H9 (cell line): Measurements from ENCODE around the gene FAM193A. TPM values are rescaled to one million over a fixed set of nuclear protein-coding genes. Genes with fewer than 3 reads are reported as not detected.

Source experiments
- DNase-seq: peaks from one replicate; pipeline ENCODE4 v3.0.0-alpha.2; 2017
- H2AFZ ChIP-seq: one replicate; pipeline ENCODE4 v1.6.1; 2013; ENCODE audit warnings: mild to moderate bottlenecking, low read length, control low read depth, moderate library complexity
- H2AK5ac ChIP-seq: 2 replicates; pipeline ENCODE4 v1.6.1; 2013; ENCODE audit warnings: low read length, control low read depth, mixed read lengths; ENCODE audit not compliant: insufficient read length
- H2BK120ac ChIP-seq: one replicate; pipeline ENCODE4 v1.6.1; 2013; ENCODE audit warnings: low read depth, mild to moderate bottlenecking, low read length, control low read depth, inconsistent platforms; ENCODE audit not compliant: poor library complexity, severe bottlenecking
- H2BK12ac ChIP-seq: 2 replicates; pipeline ENCODE4 v1.6.1; 2013; ENCODE audit warnings: low read length, control low read depth, mixed read lengths, low read depth; ENCODE audit not compliant: insufficient read length
- H2BK15ac ChIP-seq: 2 replicates; pipeline ENCODE4 v1.6.1; 2013; ENCODE audit warnings: low read depth, low read length, control low read depth
- H2BK20ac ChIP-seq: one replicate; pipeline ENCODE4 v1.6.1; 2013; ENCODE audit warnings: low read depth, mild to moderate bottlenecking, low read length, control low read depth, inconsistent platforms; ENCODE audit not compliant: poor library complexity, severe bottlenecking
- H2BK5ac ChIP-seq: 2 replicates; pipeline ENCODE4 v1.6.1; 2013; ENCODE audit warnings: low read length, control low read depth, mixed read lengths; ENCODE audit not compliant: insufficient read length
- H3K14ac ChIP-seq: 2 replicates; pipeline ENCODE4 v1.6.1; 2013; ENCODE audit warnings: low read length, control low read depth; ENCODE audit not compliant: insufficient read depth
- H3K18ac ChIP-seq: 2 replicates; pipeline ENCODE4 v1.6.1; 2013; ENCODE audit warnings: low read depth, mild to moderate bottlenecking, mixed read lengths, low read length, control low read depth; ENCODE audit not compliant: insufficient read length
- H3K23ac ChIP-seq: 2 replicates; pipeline ENCODE4 v1.6.1; 2013; ENCODE audit warnings: low read length, control low read depth, mixed read lengths, low read depth; ENCODE audit not compliant: insufficient read length
- H3K23me2 ChIP-seq: 2 replicates; pipeline ENCODE4 v1.6.1; 2013; ENCODE audit warnings: low read depth, mild to moderate bottlenecking, mixed read lengths, low read length, control low read depth; ENCODE audit not compliant: insufficient read length, poor library complexity, severe bottlenecking
- H3K27ac ChIP-seq: 2 replicates; pipeline ENCODE4 v1.5.1; 2013; ENCODE audit warnings: low read length, control low read depth, mixed read lengths, low read depth; ENCODE audit not compliant: insufficient read length
- H3K27me3 ChIP-seq: 2 replicates; pipeline ENCODE4 v1.6.1; 2013; ENCODE audit warnings: low read length, control low read depth, inconsistent platforms; ENCODE audit not compliant: insufficient read depth
- H3K4ac ChIP-seq: 2 replicates; pipeline ENCODE4 v1.6.1; 2013; ENCODE audit warnings: low read depth, mild to moderate bottlenecking, control low read depth, inconsistent platforms, low read length, moderate library complexity
- H3K4me1 ChIP-seq: 2 replicates; pipeline ENCODE4 v1.6.1; 2013; ENCODE audit warnings: low read length, control low read depth, inconsistent platforms; ENCODE audit not compliant: insufficient read depth
- H3K4me2 ChIP-seq: 2 replicates; pipeline ENCODE4 v1.6.1; 2013; ENCODE audit warnings: low read length, control low read depth, mixed read lengths; ENCODE audit not compliant: insufficient read length, insufficient read depth
- H3K56ac ChIP-seq: 2 replicates; pipeline ENCODE4 v1.6.1; 2013; ENCODE audit warnings: low read depth, mild to moderate bottlenecking, mixed read lengths, low read length, control low read depth; ENCODE audit not compliant: insufficient read length
- H3K79me1 ChIP-seq: 2 replicates; pipeline ENCODE4 v1.6.1; 2013; ENCODE audit warnings: low read depth, mild to moderate bottlenecking, moderate library complexity, low read length, control low read depth, inconsistent platforms; ENCODE audit not compliant: insufficient read depth, poor library complexity, severe bottlenecking
- H3K79me2 ChIP-seq: 2 replicates; pipeline ENCODE4 v1.6.1; 2013; ENCODE audit warnings: low read length, control low read depth, inconsistent platforms; ENCODE audit not compliant: insufficient read depth
- H3K9ac ChIP-seq: 2 replicates; pipeline ENCODE4 v1.6.1; 2013; ENCODE audit warnings: low read length, control low read depth, mixed read lengths; ENCODE audit not compliant: insufficient read length; ENCODE audit errors: extremely low read depth
- H3K9me3 ChIP-seq: one replicate; pipeline ENCODE4 v1.6.1; 2013; ENCODE audit warnings: low read depth, low read length, inconsistent platforms; ENCODE audit not compliant: control insufficient read depth
- H3T11ph ChIP-seq: one replicate; pipeline ENCODE4 v1.6.1; 2013; ENCODE audit warnings: mild to moderate bottlenecking, low read length, control low read depth, inconsistent platforms
- H4K20me1 ChIP-seq: one replicate; pipeline ENCODE4 v1.6.1; 2013; ENCODE audit not compliant: control insufficient read depth, insufficient read length, insufficient read depth
- H4K5ac ChIP-seq: 2 replicates; pipeline ENCODE4 v1.6.1; 2013; ENCODE audit warnings: low read depth, mild to moderate bottlenecking, mixed read lengths, low read length, control low read depth; ENCODE audit not compliant: insufficient read length
- H4K8ac ChIP-seq: replicated peaks from 2 replicates; pipeline ENCODE4 v1.6.1; 2013; ENCODE audit warnings: low read length, control low read depth, mixed read lengths, low read depth; ENCODE audit not compliant: insufficient read length
- H4K91ac ChIP-seq: 2 replicates; pipeline ENCODE4 v1.6.1; 2013; ENCODE audit warnings: low read depth, mild to moderate bottlenecking, moderate library complexity, mixed read lengths, low read length, control low read depth; ENCODE audit not compliant: insufficient read length
- H3K27ac Mint-ChIP-seq, 3 experiments: 2 replicates in 2 of 3; 3 replicates in 1 of 3; pipeline ENCODE4 v1.8.0; 2020 to 2021; ENCODE audit warnings: mixed read lengths in 3 of 3, mild to moderate bottlenecking in 1 of 3, moderate library complexity in 1 of 3
- H3K27me3 Mint-ChIP-seq: 2 replicates; pipeline ENCODE4 v1.8.0; 2021; ENCODE audit warnings: low read depth, mild to moderate bottlenecking, moderate library complexity, mixed read lengths
- H3K36me3 Mint-ChIP-seq, 3 experiments: 2 replicates in 2 of 3; 3 replicates in 1 of 3; pipeline ENCODE4 v1.8.0; 2020 to 2021; ENCODE audit warnings: low read depth in 3 of 3, mixed read lengths in 3 of 3; ENCODE audit not compliant: insufficient read depth in 1 of 3
- H3K4me1 Mint-ChIP-seq, 2 experiments: 2 replicates each; pipeline ENCODE4 v1.8.0; 2020; ENCODE audit warnings: mixed read lengths in 2 of 2
- H3K4me3 Mint-ChIP-seq, 2 experiments: 2 replicates in 1 of 2; 3 replicates in 1 of 2; pipeline ENCODE4 v1.8.0; 2020 to 2021; ENCODE audit warnings: mild to moderate bottlenecking in 2 of 2, mixed read lengths in 2 of 2, moderate library complexity in 1 of 2
- H3K9me3 Mint-ChIP-seq, 2 experiments: 2 replicates in 1 of 2; 3 replicates in 1 of 2; pipeline ENCODE4 v1.8.0; 2020; ENCODE audit warnings: mild to moderate bottlenecking in 2 of 2, mixed read lengths in 2 of 2, moderate library complexity in 1 of 2
- CTCF ChIP-seq: fragments of 200-600 bp; sonication (generic); conservative IDR thresholded peaks from 3 replicates; pipeline ENCODE4 v1.8.0; 2021; ENCODE audit warnings: antibody characterized with exemption, mild to moderate bottlenecking
- WGBS: extraction: QIAGEN DNeasy Blood & Tissue Kit; methylation state at CpG from one replicate; pipeline ENCODE4 v1.1.7; 2013; ENCODE audit warnings: missing lambda C conversion rate, low lambda C conversion rate, mixed read lengths; ENCODE audit not compliant: insufficient read length; ENCODE audit errors: extremely low coverage; 5-methylcytosine and 5-hydroxymethylcytosine counted together
- total RNA-seq: library from RNA; stranded (reverse); gene quantifications from 2 replicates; pipeline ENCODE4 v1.2.1, GENCODE V29; 2021

The FAM193A gene
- total RNA-seq, 1 experiment from 2014 or later: 36.9 TPM

GRCh38 chr4:2695346-2696060 is 159.1 kb downstream of the FAM193A start:
- Histone ChIP-seq H3T11ph (no peak overlapping the region), H4K5ac (no peak overlapping the region), H2BK5ac (no peak overlapping the region), H2BK15ac (no peak overlapping the region), H3K9ac (no peak overlapping the region), H4K20me1 (no peaks in the 10 kb centered on the region), H2BK120ac (no peak overlapping the region), H2BK20ac (no peak overlapping the region), H3K9me3 (no peaks in the 10 kb centered on the region), H3K18ac (no peak overlapping the region), H2AFZ (no peak overlapping the region), H3K4me2 (no peak overlapping the region), H3K23me2 (no peaks in the 10 kb centered on the region), H3K4me1 (no peaks in the 10 kb centered on the region), H4K91ac (no peak overlapping the region), H3K79me2 (no peaks in the 10 kb centered on the region), H3K14ac (no peak overlapping the region), H3K23ac (no peak overlapping the region), H3K4ac (no peak overlapping the region), H3K79me1 (no peaks in the 10 kb centered on the region), H4K8ac (no peak overlapping the region), H2AK5ac (no peak overlapping the region), H3K56ac (no peak overlapping the region), H3K27me3 (no peaks in the 10 kb centered on the region), H2BK12ac (no peak overlapping the region), H3K27ac (no peak overlapping the region)
- Mint-ChIP-seq H3K9me3 (no peaks in the 10 kb centered on the region), H3K27me3 (no peaks in the 10 kb centered on the region), H3K4me1 (no peaks in the 10 kb centered on the region), H3K27ac (no peak overlapping the region), H3K36me3 (peaks cover 41 to 94% (median 84%) of the 10 kb centered on the region in 3 experiments), H3K4me3 (no peak overlapping the region)
- TF ChIP-seq CTCF: no peak
- DNase-seq: no peak
- WGBS: no CpG with 5 or more reads among the region's 5 CpGs
